HG03066 (cell line): ENCODE results near the gene RIC1.
"Not testable (repeated sequence)": the region's sequence is repeated elsewhere in the genome, so short reads cannot be mapped to it uniquely, and the experiment has no call there.

Source experiments
- ATAC-seq: cut with Tn5 transposase; IDR thresholded peaks from one replicate; pipeline ENCODE4 v1.9.1; 2021; ENCODE audit warnings: low read depth; ENCODE audit not compliant: unreplicated experiment

RIC1 gene

GRCh38 chr9:5628530-5629311, at the start of gene RIC1:
RIC1 (plus strand) TSS chr9:5629107; CDS start chr9:5629310, 203 bp downstream.
- ATAC-seq = peak; percentile 50

- ATAC-seq = no peak
These were observed 49.0 kb upstream of the RIC1 start for GRCh38 chr9:5579881-5580280.

- no peak for ATAC-seq
These were observed 48.3 kb upstream of the RIC1 start for GRCh38 chr9:5580650-5581049.

- not testable (repeated sequence) for ATAC-seq
These were observed 47.2 kb upstream of the RIC1 start for GRCh38 chr9:5581706-5582105.

GRCh38 chr9:5582835-5583195, 46.1 kb upstream of the RIC1 start:
- peak; percentile 50 for ATAC-seq

- no peak for ATAC-seq
These were observed 42.5 kb upstream of the RIC1 start for GRCh38 chr9:5586391-5586802.

GRCh38 chr9:5587024-5587423, 41.9 kb upstream of the RIC1 start:
- no peak for ATAC-seq

- ATAC-seq = no peak
These were observed 36.7 kb upstream of the RIC1 start for GRCh38 chr9:5592231-5592630.

GRCh38 chr9:5592904-5593303, 36.0 kb upstream of the RIC1 start:
- ATAC-seq = no peak

GRCh38 chr9:5593904-5594303, 35.0 kb upstream of the RIC1 start:
- peak; percentile 64 for ATAC-seq

GRCh38 chr9:5596173-5596572, 32.7 kb upstream of the RIC1 start:
- no peak for ATAC-seq

GRCh38 chr9:5608298-5609225, 20.3 kb upstream of the RIC1 start:
- peak; percentile 70 for ATAC-seq

- ATAC-seq = no peak
These were observed 19.7 kb upstream of the RIC1 start for GRCh38 chr9:5609226-5609596.

- ATAC-seq = no peak
These were observed 18.4 kb upstream of the RIC1 start for GRCh38 chr9:5610491-5610890.

GRCh38 chr9:5611321-5612184, 17.4 kb upstream of the RIC1 start:
- no peak for ATAC-seq

GRCh38 chr9:5612185-5612530, 16.7 kb upstream of the RIC1 start:
- ATAC-seq = no peak

- no peak for ATAC-seq
These were observed 14.7 kb upstream of the RIC1 start for GRCh38 chr9:5614192-5614591.

- ATAC-seq = no peak
These were observed 13.9 kb upstream of the RIC1 start for GRCh38 chr9:5614985-5615384.

GRCh38 chr9:5617749-5618148, 11.2 kb upstream of the RIC1 start:
- ATAC-seq = peak; percentile 89

- ATAC-seq = no peak
These were observed 8.4 kb upstream of the RIC1 start for GRCh38 chr9:5620494-5620893.

- no peak for ATAC-seq
These were observed 7.6 kb upstream of the RIC1 start for GRCh38 chr9:5621327-5621726.
